Hematopoietic multipotent progenitor cell (in vitro differentiated cells): ENCODE results near the gene SLC11A2. TPM values are rescaled to one million over a fixed set of nuclear protein-coding genes. Genes with fewer than 3 reads are reported as not detected.

Source experiments
- DNase-seq, 3 donors: peaks; one replicate each; pipeline ENCODE4 v3.0.0-alpha.2; 2011 to 2015; ENCODE audit warnings: low read depth in 2 of 3, low spot score in 2 of 3
- total RNA-seq: library from RNA; depleted of rRNA; stranded (reverse); fragments of >200 nt; gene quantifications from one replicate; pipeline ENCODE4 v1.2.3, GENCODE V29; 2012

The SLC11A2 gene
- 51.4 TPM for total RNA-seq

DNA sequence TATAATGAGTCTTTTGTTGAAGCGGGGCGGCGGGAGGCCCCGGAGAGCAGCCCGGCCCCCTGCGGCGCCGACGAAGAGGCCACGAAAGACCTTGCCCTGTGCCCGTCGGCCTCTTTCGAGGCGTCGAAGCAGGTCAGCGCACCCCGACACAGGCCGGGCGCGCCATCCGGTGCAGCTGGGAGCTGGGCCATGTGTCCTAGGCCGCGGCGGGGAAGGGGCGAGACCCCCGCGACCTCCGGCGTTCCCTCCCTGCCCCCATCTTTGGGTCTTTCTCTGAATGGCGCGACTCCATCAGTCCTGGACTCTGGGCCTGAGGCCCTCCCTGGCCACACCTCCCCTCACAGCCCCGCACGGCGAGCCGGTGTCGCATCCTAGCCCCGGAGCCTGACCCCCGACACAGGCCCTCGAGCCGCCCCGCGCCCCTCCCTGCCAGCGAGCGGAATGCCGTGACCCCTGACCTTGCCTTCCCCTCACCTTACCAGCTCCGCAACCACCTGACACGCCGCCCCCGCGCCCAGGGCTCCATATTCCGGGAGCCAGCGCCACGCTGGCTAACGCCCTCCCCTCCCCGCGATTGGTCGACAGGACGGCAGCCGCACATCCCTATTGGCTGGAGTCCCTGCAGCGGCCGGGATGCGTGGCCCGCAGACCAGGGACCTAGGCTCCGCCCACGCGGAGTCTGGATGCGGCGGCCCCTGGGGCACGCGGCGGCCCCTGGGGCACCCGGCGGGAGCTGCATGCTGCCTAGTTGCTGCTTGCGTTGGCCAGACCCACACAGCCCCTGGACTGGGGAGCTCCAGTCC lies at the start of gene SLC11A2:
Gene SLC11A2, minus strand, starts transcription at position 549 of the 803 bp plus-strand sequence. CDS start 15,656 bp downstream, outside the sequence.
- DNase-seq = peak; percentile 72 to 94 (median 94)

DNA sequence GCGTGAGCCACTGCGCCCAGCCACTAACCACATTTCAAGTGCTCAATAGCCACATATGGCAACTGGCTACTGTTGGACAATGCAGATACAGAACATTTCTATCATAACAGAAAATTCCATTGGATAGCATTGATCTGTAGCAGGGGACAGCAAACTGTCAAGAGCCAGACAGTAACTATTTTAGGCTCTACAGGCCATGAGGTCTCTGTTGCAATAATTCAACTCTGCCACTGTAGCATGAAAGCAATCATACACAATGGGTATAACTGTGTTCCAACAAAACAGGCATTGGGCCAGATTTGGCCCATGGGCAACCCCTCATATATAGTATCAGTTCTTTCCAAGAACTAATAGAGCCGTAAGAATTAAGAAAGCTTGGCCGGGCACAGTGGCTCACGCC lies 49.2 kb upstream of the SLC11A2 start:
- no peak for DNase-seq

DNA sequence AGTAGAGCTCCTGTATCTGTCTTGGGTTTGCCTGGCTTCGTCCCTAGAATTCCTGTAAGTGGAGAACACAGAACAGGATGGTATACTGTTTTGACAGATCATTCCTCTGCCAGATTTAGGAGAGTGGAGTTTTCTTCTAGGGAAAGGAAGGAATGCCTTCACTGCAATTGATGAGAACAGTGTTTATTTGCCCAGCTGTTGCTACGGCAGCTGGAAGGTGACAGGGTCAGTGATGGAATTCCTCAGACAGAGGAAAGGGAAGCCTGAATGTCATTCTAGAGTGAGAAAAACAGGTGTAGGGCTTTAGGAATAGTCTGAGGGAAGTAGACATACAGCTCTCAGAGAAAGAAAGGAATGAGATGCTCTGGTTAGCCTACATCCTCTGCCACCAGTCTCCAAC lies 45.5 kb upstream of the SLC11A2 start:
- DNase-seq = no peak

DNA sequence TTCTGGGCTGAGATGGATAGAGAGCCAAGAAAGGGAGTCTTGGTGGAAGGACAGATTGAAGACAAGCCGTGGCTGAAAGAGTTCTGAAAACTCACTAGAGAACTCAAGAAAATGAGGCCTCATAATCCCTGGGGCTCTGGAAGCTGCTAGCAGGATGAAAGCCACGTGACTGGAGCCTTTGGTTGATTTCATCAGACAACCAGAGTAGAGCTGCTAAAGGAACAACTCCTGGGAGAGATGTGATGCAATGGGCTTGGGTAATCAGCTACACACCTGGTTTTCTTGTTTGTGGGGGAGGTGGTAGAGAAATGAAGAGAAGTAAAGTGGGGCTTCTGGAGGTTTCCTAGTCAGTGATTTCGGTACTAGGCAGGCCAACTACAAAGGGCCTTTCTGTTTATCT lies 43.8 kb upstream of the SLC11A2 start:
- DNase-seq = no peak

DNA sequence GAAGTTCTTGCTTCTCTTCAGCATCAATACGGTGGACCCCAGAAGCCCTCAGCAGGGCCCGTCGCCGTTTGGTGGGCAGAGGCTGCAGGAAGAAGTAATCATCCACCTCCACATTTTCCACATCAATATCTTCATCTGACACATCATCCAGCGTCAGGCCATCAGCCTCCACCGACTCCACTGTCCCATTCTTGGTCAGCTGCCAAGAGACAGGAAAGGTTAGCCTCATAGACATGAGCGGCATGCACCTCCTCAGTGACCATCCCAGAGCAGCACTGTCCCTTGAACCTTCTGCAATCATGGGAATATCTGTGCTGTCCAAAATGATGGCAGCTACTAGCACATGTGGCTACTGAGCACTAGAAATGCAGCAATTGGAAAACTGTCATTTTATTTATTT lies 41.6 kb upstream of the SLC11A2 start:
- DNase-seq = no peak

DNA sequence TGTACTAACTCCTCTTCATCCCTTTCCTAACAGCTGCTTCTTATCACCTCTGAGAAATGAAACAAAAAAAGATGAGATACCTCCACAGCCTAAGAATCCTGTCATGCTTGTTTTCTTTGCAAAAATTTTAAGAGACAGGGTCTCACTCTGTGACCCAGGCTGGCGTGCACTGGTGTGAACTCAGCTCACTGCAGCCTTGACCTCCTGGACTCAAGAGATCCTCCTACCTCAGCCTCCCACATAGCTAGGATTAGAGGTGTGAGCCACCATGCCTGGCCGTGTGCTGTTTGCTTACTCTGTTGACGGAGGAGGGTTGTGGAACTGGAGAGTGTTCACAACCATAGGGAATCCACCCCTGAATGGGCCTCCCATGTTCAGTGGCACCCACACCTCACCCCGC lies 41.0 kb upstream of the SLC11A2 start:
- DNase-seq = no peak

DNA sequence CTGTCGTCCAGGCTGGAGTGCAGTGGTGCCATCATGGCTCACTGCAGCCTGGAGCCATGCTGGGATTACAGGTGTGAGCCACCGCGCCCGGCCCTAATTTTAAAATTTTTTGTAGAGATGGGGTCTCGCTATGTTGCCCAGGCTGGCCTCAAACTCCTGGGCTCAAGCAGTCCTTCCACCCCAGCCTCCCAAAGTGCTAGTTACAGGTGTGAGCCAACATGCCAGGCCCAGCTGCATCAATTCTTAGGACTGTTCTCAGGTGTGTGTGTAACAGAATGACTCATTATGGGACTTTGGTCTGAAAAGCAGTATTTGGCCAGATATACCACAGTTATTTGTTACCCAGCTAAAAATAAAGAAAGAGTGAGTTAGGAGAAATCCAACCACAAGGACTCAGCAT lies 39.3 kb upstream of the SLC11A2 start:
- no peak for DNase-seq

DNA sequence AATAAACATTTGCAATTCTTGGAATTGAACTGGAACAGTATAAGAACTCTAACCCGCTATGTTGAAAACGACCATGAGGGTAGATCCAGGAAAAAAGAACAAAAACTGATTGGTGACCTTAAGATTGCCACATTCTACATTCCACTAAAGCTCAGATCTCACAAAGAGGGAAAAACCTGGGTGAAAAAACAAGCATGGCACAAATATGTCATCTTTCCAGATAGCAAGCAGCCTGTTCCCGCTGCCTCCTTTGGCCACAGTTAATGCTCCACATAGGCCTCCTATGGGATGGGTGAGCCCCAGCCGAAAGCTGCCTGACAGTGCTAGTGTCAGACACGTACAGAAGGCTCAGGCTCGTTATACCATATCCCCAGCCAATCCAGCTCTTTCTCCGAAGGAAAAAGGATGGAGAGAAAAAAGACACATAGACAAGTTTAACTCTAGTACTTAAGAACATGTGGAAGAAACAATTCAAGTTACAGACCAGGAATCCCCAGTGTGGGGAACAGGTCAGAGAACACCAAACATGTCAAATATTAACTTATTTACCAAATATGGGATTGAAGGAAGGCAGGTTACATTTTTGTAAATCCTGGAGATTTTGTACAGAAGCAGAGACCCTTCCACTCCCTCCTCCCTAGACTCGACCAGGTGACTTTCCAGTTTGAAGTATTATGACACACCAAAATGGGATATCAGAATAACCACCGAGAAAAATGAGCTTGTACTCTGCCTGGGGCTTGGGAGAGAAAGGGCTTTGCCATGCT lies 36.6 kb upstream of the SLC11A2 start:
- no peak for DNase-seq

DNA sequence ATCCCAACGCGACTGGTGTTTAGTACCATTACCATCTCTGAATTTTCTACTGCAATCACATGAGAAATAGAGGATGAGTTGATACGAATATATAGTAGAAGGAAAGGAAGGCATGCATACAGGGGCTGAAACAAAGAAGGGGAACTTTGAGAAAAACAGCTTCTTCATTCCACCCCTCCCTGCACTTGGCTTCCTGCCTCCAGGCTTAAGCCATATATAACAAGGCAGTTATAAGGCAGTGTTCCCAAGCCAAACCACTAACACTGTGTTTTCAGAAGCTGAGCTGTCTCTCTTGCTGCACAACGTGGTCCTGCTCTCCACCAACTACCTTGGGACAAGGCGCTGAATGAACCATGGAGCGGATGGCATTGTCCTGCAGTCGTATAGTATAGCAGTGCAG lies 32.9 kb upstream of the SLC11A2 start:
- DNase-seq = no peak

DNA sequence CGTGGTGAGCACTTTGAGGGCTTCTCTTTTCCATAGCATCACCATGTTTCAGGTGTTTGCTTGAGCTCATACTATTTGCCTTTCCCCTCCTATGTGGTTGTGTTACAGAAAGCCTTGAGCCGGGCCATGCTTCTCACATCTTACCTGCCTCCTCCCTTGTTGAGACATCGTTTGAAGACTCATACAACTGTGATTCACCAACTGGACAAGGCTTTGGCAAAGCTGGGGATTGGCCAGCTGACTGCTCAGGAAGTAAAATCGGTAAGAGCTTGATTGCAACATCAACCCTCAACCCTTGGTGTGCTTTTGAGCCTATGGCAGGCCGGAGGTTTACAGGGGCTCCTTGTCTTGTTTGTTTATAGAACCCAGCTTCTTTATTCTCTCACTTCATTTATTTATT lies 30.1 kb upstream of the SLC11A2 start:
- no peak for DNase-seq

DNA sequence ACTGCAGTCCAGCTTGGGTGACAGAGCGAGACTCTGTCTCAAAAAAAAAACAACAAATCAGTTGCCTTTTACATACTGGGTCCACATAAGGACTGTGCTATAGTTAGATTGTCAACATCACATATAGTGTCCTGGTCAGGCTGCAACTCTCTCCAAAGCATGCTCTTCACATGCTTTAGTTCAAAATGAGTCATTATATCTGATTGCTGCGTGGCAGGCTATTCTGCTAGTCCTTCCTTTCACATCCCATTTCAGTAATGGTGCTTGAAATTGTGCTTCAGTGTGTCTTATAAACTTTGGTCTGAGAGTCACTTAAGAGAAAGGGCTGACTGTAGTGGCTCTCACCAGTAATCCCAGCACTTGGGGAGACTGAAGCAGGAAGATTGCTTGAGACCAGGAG lies 28.9 kb upstream of the SLC11A2 start:
- no peak for DNase-seq

DNA sequence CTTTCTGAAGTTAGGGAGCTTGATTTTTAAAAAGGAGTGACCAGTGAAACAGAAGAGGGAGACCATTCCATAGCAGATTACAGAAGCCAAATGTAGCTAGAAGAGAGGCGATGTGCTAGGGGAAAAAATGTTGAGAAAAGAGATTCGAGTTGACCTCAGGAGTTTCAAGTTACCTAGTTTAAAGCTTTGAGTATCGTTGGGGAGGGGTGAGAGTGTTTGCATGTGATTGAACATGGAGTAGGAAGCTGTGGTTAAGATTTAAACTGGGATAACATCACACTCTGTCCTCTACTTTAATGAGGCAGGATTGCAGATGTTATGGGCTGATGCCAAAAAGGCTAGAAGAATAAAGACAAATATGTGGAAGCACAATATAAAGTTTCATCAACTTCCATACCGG lies 25.6 kb upstream of the SLC11A2 start:
- no peak for DNase-seq

DNA sequence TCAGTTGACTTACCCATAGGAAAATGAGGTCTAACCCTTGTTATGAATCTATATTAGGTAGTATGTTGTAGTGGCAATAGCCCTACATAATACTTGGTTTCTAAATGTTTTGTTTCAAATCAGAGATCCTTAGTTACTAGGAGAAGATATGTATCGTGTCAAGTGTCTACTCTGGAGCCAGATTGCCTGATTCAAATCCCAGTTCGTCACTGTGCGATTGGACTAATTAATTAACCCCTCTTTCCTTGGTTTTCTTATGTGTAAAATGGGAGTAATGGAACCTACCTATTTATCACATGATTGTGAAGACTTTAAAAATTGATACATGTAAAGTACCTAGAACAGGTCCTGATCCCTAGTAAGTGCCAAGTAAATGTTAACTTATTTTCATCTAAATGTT lies 23.3 kb upstream of the SLC11A2 start:
- DNase-seq = no peak

DNA sequence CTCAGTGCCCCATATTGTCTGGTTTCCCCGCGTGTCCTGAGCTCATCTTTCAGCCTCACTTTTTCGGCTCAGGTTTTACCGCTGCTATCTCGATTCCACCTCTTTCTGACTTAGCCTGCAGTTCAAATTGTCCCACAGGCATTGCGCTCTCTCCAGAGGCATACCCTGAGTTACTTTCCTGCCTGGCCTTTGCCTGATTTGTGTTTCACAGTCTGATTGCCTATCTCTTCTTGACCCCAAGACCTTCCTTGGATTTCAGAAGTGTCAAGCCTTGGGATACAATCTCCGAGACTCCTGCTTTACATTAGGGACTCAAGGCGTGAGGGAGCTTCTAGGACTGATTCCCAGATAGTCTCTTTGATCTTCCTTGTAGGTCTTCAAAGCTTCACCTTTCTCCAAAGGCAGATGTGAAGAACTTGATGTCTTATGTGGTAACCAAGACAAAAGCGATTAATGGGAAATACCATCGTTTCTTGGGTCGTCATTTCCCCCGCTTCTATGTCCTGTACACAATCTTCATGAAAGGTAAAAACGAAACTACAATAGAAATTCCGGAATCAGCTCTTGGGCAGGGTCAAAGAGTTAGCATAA lies 22.6 kb upstream of the SLC11A2 start:
- peak in 1 of 3 donors; percentile 14 for DNase-seq

DNA sequence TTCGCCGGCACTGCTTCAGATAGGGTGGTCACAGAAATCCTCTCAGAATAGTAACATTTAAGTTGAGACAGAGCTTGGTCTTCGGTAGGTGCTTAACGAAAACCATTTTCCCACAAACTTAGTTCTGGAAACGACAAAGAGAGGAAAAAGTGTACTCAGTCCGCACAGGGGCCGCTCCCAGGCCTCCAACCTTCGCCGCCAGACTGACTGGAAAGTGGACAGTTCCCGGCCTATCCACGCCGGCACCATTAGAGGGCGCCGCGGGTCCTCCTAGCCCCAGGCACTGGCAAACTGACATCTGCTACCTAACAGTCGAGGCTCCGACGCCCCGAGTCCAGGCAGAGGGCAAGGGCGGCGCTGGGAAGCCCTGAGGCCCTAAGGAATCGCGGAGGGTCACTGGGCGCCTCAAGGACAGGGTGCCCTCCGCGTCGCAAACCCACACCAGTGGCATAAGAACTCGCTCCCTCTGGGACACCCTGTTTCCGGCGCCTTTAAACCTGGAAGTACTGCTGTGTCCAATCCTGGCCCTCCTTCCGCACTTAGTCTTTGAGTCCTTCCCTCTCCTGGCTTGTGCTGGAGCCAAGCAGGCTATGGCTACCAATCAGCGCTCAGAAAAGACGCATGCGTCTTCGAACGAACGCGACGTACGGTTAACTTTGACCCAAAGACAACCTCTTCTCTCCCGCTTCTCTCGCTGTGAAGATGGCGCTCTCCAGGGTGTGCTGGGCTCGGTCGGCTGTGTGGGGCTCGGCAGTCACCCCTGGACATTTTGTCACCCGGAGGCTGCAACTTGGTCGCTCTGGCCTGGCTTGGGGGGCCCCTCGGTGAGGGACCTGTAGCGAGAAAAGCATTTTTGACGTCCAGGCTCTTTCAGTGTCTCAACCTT lies 21.7 kb upstream of the SLC11A2 start, which contains the start of gene LETMD1:
Gene LETMD1, plus strand, starts transcription at position 673 of the 886 bp plus-strand sequence. Its CDS starts 30 bp downstream, at position 703.
- DNase-seq = peak; percentile 86 to 97 (median 97)

DNA sequence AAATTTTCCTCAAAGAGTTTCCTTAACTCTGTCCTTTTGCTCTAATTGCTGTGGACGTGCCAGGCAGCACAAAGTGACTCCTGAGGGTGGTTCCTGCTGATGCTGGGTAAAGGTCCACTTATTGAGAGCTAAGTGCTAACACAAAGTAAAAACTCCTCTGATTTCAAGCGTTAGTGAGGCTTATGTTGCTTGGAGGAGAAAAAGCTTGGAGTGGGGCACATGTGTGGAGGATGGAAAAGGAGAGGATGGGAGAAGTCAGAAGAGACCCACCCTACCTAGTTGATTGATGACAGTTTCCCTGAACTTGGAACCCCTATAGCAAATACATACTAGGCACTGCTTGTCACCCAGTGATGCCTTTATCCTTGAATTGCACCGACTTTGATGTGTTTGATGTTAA lies 10.1 kb upstream of the SLC11A2 start:
- DNase-seq = no peak

DNA sequence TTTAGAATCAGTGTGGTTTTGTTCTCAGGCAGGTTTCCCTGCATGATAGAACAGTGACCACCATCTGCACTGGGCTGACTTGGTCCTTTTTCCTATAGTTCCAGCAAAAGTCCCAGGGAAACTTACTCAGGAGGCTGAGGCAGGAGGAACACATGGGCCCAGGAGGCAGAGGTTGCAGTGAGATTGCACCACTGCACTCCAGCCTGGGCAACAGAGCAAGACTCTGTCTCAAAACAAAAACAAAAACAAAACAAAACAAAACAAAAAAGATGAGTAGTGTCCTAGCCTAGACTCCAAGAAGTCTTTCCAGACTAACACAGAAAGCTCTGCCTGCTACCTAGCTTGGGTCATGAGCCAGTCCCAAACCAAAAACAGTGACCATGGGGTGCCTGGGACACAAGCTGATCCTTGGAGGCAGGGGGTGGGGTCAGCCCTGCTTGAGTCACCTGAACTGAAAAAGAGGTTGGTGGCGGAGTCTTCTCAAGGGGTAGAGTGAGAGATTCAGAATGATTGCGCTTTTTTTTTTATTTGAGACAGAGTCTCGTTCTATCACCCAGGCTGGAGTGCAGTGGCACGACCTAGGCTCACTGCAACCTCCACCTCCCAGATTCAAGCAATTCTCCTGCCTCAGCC lies 7.4 kb upstream of the SLC11A2 start:
- no peak for DNase-seq

DNA sequence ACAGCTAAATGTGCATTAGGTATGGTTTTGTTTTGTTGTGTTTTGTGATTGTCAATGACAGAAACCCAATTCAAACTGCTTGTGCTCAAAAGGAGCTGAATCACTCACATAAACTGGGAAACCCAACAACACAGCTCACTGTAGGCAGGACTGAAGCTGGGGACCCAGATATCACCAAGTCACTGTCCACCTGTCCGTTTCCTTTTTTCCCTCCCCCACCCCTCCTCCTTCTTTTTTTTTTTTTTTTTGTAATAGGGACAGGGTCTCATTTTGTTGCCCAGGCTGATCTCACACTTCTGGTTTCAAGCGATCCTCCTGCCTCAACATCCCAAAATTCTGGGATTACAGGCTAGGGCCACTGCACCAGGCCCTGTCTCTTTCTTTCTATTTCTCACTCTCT lies 6.9 kb upstream of the SLC11A2 start:
- no peak for DNase-seq

DNA sequence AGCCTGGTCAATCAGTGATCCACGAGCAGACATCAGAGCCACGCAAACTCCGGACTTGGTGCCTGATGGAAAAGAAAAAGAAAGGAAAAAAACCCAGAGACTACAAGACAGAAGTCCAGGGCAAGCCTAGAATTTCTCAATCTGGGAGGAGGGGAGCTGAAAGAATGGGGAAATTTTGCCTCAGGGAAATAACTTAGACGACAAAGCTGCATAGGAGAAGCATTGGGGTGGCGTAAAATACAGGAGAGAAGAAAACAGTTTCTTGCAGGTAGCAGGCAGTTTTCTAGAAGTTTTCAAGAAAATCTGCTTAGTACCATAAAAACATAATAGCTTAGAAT lies 2.6 kb upstream of the SLC11A2 start:
- no peak for DNase-seq

DNA sequence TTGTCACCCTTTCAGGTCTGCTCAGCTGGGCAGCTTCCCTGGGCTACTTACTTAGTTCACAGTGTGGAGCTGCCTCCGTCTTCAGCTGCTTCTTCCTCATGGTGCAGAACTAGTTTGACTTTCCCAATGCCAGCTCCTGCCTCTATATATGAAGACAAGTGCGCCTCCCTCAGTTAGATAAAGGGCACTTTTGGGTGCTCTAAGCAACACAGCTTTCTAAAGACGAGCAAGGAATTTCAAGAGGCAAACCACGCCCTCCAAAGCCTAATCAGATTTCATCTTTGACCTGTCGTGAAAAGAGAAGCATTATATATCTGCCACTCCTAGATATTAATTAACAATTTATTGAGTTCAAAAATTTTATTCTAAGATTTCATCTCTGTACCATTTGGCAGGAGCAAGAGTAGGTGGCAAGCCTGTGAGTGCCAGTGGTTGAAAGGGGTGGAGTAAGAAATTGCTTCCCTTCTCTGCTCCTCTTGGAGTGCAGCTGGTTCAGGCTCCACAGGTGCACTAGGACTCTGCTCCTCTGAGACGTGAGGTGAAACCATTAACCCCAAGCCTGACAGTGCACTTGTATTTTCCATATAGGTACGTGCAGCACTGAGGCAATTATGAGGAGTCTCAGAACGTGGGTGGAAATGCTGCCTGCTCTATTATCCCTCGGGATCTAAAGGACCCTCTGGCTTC lies 2.1 kb upstream of the SLC11A2 start:
- peak in 2 of 3 donors; percentile 50 to 70 for DNase-seq
